LNCaP clone FGC (cell line): ENCODE data around the gene GDPD4.

ENCODE experiments used
- DNase-seq: peaks from one replicate; pipeline ENCODE4 v3.0.0-alpha.2; 2011; ENCODE audit warnings: low read depth
- H3K4me3 ChIP-seq: 2 replicates; pipeline ENCODE4 v1.5.1; 2011; ENCODE audit warnings: mild to moderate bottlenecking, low read depth, low read length, control low read depth
- TF ChIP-seq, protein P1 (sequence below): IDR thresholded peaks from 2 replicates; pipeline ENCODE4 v1.5.1; 2012; ENCODE audit warnings: mild to moderate bottlenecking; ENCODE audit not compliant: control insufficient read depth, insufficient read depth; ENCODE audit errors: extremely low read depth

The GDPD4 gene

DNA sequence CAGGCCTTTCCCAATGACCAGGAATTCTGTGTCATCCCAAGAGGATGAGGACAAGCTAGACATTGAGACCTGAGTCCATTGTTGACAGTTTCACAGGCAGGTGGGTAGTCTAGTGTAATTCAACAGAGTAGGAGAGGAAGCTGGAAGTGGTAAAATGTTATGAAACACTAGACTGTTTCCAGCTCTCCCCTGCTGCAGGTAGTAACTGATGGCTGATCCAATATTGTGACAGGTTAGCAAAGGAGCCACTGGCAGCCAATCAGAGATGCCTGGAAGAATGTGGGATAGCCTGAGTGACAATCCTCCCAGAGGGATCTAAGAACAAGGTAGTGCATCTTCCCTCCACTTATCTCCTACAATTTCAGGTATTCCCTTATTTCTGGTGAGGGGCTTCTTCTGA is 10.6 kb upstream of the GDPD4 start:
- DNase-seq, result no peak
- TF ChIP-seq, protein P1, sequence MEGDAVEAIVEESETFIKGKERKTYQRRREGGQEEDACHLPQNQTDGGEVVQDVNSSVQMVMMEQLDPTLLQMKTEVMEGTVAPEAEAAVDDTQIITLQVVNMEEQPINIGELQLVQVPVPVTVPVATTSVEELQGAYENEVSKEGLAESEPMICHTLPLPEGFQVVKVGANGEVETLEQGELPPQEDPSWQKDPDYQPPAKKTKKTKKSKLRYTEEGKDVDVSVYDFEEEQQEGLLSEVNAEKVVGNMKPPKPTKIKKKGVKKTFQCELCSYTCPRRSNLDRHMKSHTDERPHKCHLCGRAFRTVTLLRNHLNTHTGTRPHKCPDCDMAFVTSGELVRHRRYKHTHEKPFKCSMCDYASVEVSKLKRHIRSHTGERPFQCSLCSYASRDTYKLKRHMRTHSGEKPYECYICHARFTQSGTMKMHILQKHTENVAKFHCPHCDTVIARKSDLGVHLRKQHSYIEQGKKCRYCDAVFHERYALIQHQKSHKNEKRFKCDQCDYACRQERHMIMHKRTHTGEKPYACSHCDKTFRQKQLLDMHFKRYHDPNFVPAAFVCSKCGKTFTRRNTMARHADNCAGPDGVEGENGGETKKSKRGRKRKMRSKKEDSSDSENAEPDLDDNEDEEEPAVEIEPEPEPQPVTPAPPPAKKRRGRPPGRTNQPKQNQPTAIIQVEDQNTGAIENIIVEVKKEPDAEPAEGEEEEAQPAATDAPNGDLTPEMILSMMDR, result no peak
- no peak overlapping the region for H3K4me3 ChIP-seq

DNA sequence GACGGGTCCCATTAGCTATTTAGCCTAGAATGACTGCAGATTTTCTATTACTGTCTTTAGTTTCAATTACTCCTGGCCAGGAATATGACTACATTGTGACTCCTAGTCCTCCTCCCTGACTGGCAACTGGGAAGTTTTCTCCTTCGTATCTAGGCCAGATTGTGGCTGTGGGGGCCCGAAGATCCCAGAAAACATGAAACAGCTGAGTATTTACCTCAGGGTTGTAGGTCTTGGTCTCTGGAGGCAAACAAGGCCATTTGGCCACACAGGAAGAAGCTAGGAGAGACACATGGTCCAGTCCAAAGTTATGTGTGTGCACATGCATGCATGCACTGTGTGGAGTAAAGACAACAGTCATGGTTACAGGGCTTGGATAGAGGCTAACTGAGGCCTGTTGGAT is 10.2 kb upstream of the GDPD4 start:
- no peak overlapping the region for H3K4me3 ChIP-seq
- TF ChIP-seq, protein P1, result no peak
- no peak for DNase-seq

DNA sequence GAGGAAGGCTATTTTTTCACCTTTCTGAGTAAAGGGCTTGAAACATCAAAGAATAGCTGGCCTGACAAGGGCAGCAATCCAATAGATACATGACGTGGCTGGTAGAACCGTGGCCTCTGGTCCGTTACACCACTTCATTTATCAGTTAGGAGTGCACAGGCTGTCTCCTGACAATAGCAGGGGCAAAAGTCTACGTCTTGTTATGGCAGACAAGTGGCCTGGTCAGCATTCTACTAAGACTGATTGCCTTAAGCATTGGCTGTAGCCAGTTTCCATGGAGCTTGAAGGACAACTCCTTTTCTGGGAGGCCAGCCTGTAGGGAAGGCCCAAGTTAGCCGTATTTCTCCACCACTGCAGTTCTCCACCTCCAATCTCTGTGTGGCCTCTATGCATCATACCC is 9.2 kb upstream of the GDPD4 start:
- no peak overlapping the region for H3K4me3 ChIP-seq
- DNase-seq, result no peak
- TF ChIP-seq, protein P1, result no peak

- DNase-seq, result no peak
- no peak overlapping the region for H3K4me3 ChIP-seq
- TF ChIP-seq, protein P1, result no peak
These were observed 8.1 kb upstream of the GDPD4 start for GRCh38 chr11:77309401-77310085.

DNA sequence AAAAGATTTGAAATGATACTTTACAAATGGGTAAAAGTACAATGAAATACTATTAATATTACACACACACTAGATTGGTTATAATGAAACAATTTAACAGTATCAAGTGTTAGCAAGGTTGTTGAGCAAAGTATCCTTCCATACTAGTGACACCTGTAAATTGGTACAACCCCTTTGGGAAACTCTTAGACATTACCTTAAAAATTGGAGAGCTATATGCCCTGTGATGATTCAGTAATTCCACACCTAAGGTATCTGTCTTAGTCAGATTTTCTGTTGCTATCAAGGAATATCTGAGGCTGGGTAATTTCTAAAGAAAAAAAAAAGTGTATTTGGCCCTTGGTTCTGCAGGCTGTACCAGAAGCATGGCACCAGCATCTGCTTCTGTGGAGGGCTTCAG is 7.4 kb upstream of the GDPD4 start:
- TF ChIP-seq, protein P1, result no peak
- H3K4me3 ChIP-seq, result no peak overlapping the region
- no peak for DNase-seq

- H3K4me3 ChIP-seq, result no peak overlapping the region
- TF ChIP-seq, protein P1, result no peak
- no peak for DNase-seq
These were observed 1.8 kb upstream of the GDPD4 start for GRCh38 chr11:77303328-77303727.

DNA sequence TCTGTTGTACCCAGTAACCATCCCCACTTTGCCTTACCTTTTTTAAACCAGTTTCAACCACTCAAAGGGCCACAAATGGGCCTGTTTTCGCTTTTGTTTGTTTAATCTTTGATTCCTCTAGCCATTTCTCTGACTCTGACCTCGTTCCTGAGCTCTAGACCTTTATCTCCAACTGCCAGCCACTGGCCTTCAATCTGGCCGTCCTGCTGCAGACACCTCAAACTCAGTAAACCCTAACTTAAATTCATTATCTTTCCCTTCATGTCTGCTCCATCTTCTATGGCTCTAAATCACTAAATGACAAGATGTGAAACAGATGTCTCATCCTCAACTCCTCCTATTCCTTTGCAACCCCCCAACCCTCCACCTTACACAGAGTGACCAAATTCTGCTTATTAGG is 1.3 kb upstream of the GDPD4 start:
- TF ChIP-seq, protein P1, result no peak
- DNase-seq, result no peak
- no peak overlapping the region for H3K4me3 ChIP-seq
